B cell (primary cell): ENCODE results near the gene MYOM1. TPM values are rescaled to one million over a fixed set of nuclear protein-coding genes. Genes with fewer than 3 reads are reported as not detected.

ENCODE experiments used
- ATAC-seq: fragments of 200-7000 bp; cut with Tn5 transposase; one replicate; pipeline ENCODE4 v1.10.0; 2021; ENCODE audit warnings: low read depth, mild to moderate bottlenecking, moderate number of reproducible peaks, moderate library complexity
- CTCF ChIA-PET: fragments of 350-600 bp; sonication (Branson Sonifier 250); formaldehyde crosslinking; loops from one replicate; lab custom pipeline; 2021; ENCODE audit warnings: antibody characterized with exemption, inconsistent platforms; lab: Charles Lee
- POLR2A ChIA-PET: fragments of 350-600 bp; sonication (Branson Sonifier 250); formaldehyde crosslinking; loops from one replicate; lab custom pipeline; 2021; ENCODE audit warnings: antibody characterized with exemption; lab: Charles Lee
- DNase-seq: peaks from one replicate; pipeline ENCODE4 v3.0.0; 2013
- H2AFZ ChIP-seq: 2 replicates; pipeline ENCODE4 v1.6.1; 2012; ENCODE audit warnings: mild to moderate bottlenecking, low read depth, low read length; ENCODE audit not compliant: insufficient read depth, poor library complexity, severe bottlenecking
- H3K27ac ChIP-seq, 2 donors: 1 replicate in 1 of 2; 2 replicates in 1 of 2; pipeline ENCODE4 v1.5.1; 2012 to 2013; ENCODE audit warnings: low read length in 2 of 2, mild to moderate bottlenecking in 2 of 2, moderate library complexity in 1 of 2
- H3K27me3 ChIP-seq, 4 experiments: fragments of 200-600 bp in 1 of 4; sonication (generic) in 1 of 4; replicated peaks in 1 of 4; 1 replicate in 2 of 4; 2 replicates in 2 of 4; pipeline versions ENCODE4 v1.6.1 to v1.7.0; 2013 to 2016; ENCODE audit warnings: low read length in 3 of 4, mild to moderate bottlenecking in 2 of 4, mixed read lengths in 1 of 4, moderate library complexity in 1 of 4; ENCODE audit not compliant: insufficient read depth in 4 of 4, control insufficient read depth in 3 of 4; ENCODE audit errors: control extremely low read depth in 1 of 4
- H3K36me3 ChIP-seq, 2 experiments: replicated peaks in 1 of 2; 1 replicate in 1 of 2; 2 replicates in 1 of 2; pipeline versions ENCODE4 v1.6.1 to v1.7.1; 2013; ENCODE audit warnings: low read length in 1 of 2; ENCODE audit not compliant: insufficient read depth in 2 of 2, control insufficient read depth in 1 of 2; ENCODE audit errors: control extremely low read depth in 1 of 2, extremely low read depth in 1 of 2
- H3K4me1 ChIP-seq, 2 donors: fragments of 200-600 bp in 1 of 2; sonication (generic) in 1 of 2; 1 replicate in 1 of 2; 2 replicates in 1 of 2; pipeline versions ENCODE4 v1.5.1 to v1.6.1; 2013 to 2017; ENCODE audit warnings: low read length in 2 of 2; ENCODE audit not compliant: control insufficient read depth in 2 of 2, insufficient read depth in 2 of 2
- H3K4me2 ChIP-seq: replicated peaks from 2 replicates; pipeline ENCODE3; 2012; ENCODE audit warnings: mild to moderate bottlenecking, low read depth, low read length; ENCODE audit not compliant: poor library complexity, severe bottlenecking
- H3K4me3 ChIP-seq, 5 experiments: fragments of 200-600 bp in 1 of 5; sonication (generic) in 1 of 5; 1 replicate in 3 of 5; 2 replicates in 2 of 5; pipeline versions ENCODE4 v1.5.1 to v1.7.0; 2011 to 2016; ENCODE audit warnings: low read length in 4 of 5, mild to moderate bottlenecking in 4 of 5, low read depth in 2 of 5, control low read depth in 1 of 5, moderate library complexity in 1 of 5; ENCODE audit not compliant: insufficient read depth in 1 of 5; ENCODE audit errors: control extremely low read depth in 1 of 5, extremely low read depth in 1 of 5
- H3K79me2 ChIP-seq: fragments of 200-600 bp; sonication (generic); one replicate; pipeline ENCODE4 v1.6.0; 2016; ENCODE audit warnings: low read length; ENCODE audit not compliant: control insufficient read depth, insufficient read depth
- H3K9ac ChIP-seq: fragments of 200-600 bp; sonication (generic); 2 replicates; pipeline ENCODE4 v1.6.1; 2017; ENCODE audit warnings: mild to moderate bottlenecking, low read length, moderate library complexity
- H3K9me3 ChIP-seq, 3 donors: one replicate each; pipeline versions ENCODE4 v1.6.1 to v1.7.1; 2013; ENCODE audit warnings: low read length in 2 of 3; ENCODE audit not compliant: control insufficient read depth in 2 of 3, insufficient read depth in 1 of 3; ENCODE audit errors: control extremely low read depth in 1 of 3
- H4K20me1 ChIP-seq: 2 replicates; pipeline ENCODE4 v1.6.0; 2012; ENCODE audit warnings: mild to moderate bottlenecking, low read length; ENCODE audit not compliant: insufficient read depth, control insufficient read depth, poor library complexity, severe bottlenecking
- H3K27ac Mint-ChIP-seq: one replicate; pipeline ENCODE4 v1.8.0; 2021; ENCODE audit warnings: mixed read lengths
- H3K27me3 Mint-ChIP-seq: one replicate; pipeline ENCODE4 v1.8.0; 2021; ENCODE audit warnings: mixed read lengths
- H3K4me1 Mint-ChIP-seq: one replicate; pipeline ENCODE4 v1.8.0; 2021; ENCODE audit warnings: mixed read lengths
- H3K4me3 Mint-ChIP-seq: one replicate; pipeline ENCODE4 v1.8.0; 2021; ENCODE audit warnings: mixed read lengths
- H3K9me3 Mint-ChIP-seq: one replicate; pipeline ENCODE4 v1.8.0; 2022; ENCODE audit warnings: mixed read lengths; ENCODE audit not compliant: insufficient read depth
- CTCF ChIP-seq: fragments of 200-600 bp; IDR thresholded peaks from one replicate; pipeline ENCODE4 v1.8.0; 2022; ENCODE audit warnings: antibody characterized with exemption, mild to moderate bottlenecking
- EZH2 ChIP-seq: IDR thresholded peaks from 2 replicates; pipeline ENCODE4 v1.6.1; 2012; ENCODE audit warnings: borderline replicate concordance, low read depth, mild to moderate bottlenecking, moderate library complexity, low read length; ENCODE audit not compliant: insufficient read depth, poor library complexity, severe bottlenecking
- WGBS: methylation state at CpG from one replicate; pipeline ENCODE4 v1.1.5; 2013; ENCODE audit warnings: missing lambda C conversion rate; ENCODE audit not compliant: insufficient coverage; 5-methylcytosine and 5-hydroxymethylcytosine counted together
- intact Hi-C: fragments of 100-400 bp; cut with micrococcal nuclease; formaldehyde crosslinking; loops from one replicate; pipeline ENCODE4 v1.10.0; 2022
- polyA plus RNA-seq: library from polyadenylated mRNA; depleted of rRNA; stranded (reverse); fragments of >200 nt; gene quantifications from 2 replicates; pipeline ENCODE4 v1.2.3, GENCODE V29; 2012
- total RNA-seq, 2 donors: library from RNA; stranded (reverse); fragments of 120-200 nt in 1 of 2; gene quantifications; 1 replicate in 1 of 2; 2 replicates in 1 of 2; pipeline versions ENCODE4 v1.2.3 to v1.2.4, GENCODE V29; 2013 to 2022

Gene MYOM1
- total and polyA plus RNA-seq, 2 donors (not counting 1 experiment from before 2014, with no cell fraction given) = 1.5 to 12.8 TPM

- Mint-ChIP-seq H3K9me3 (no peaks in the 10 kb centered on the region), H3K27ac (no peak overlapping the region), H3K27me3 (no peaks in the 10 kb centered on the region), H3K4me3 (no peak overlapping the region), H3K4me1 (no peaks in the 10 kb centered on the region)
- no peaks in the 10 kb centered on the region for H4K20me1 ChIP-seq
- no peaks in the 10 kb centered on the region for H3K36me3 ChIP-seq
- H3K9me3 ChIP-seq = no peaks in the 10 kb centered on the region
- no peak for DNase-seq
- POLR2A ChIA-PET = interaction anchor here (0.5 kb wide), 1 partner anchor 22 kb away, joined by 3 read pairs; no protein-coding TSS in a partner anchor
- WGBS = 93% methylated on average over 3 of the region's 8 CpGs
- intact Hi-C loops = no loop called here
- H3K27me3 ChIP-seq = no peaks in the 10 kb centered on the region
- no peak overlapping the region for H3K9ac ChIP-seq
- H3K27ac ChIP-seq = no peak overlapping the region
- ATAC-seq = no peak
- H2AFZ ChIP-seq = no peak overlapping the region
- CTCF ChIA-PET = interaction anchor here (0.9 to 1.9 kb wide), 3 partner anchors 68 to 223 kb away, joined by 3 to 6 read pairs (median 4); no protein-coding TSS in a partner anchor
- no peak overlapping the region for H3K4me2 ChIP-seq
- H3K4me3 ChIP-seq = no peak overlapping the region
- no peaks in the 10 kb centered on the region for H3K4me1 ChIP-seq
- H3K79me2 ChIP-seq = no peaks in the 10 kb centered on the region
- no peak for TF ChIP-seq EZH2
- TF ChIP-seq CTCF = no peak
Measured at GRCh38 chr18:3219241-3219630, 532 bp downstream of the MYOM1 start.

- H3K27ac ChIP-seq = no peak overlapping the region
- no peak overlapping the region for H2AFZ ChIP-seq
- ChIA-PET POLR2A (no interaction called here), CTCF (interaction anchor here (0.9 to 1.9 kb wide), 3 partner anchors 67 to 223 kb away, joined by 3 to 6 read pairs (median 4); no protein-coding TSS in a partner anchor)
- no peak overlapping the region for H3K4me3 ChIP-seq
- no peaks in the 10 kb centered on the region for H3K4me1 Mint-ChIP-seq
- H4K20me1 ChIP-seq = no peaks in the 10 kb centered on the region
- H3K9me3 ChIP-seq = no peaks in the 10 kb centered on the region
- ATAC-seq = no peak
- intact Hi-C loops = no loop called here
- no peak overlapping the region for H3K4me2 ChIP-seq
- no peaks in the 10 kb centered on the region for H3K4me1 ChIP-seq
- DNase-seq = no peak
- H3K27me3 ChIP-seq = no peaks in the 10 kb centered on the region
- H3K4me3 Mint-ChIP-seq = no peak overlapping the region
- no CpG with 5 or more reads among the region's 2 CpGs for WGBS
- H3K9ac ChIP-seq = no peak overlapping the region
- H3K36me3 ChIP-seq = no peaks in the 10 kb centered on the region
- TF ChIP-seq CTCF (no peak), EZH2 (no peak)
- H3K9me3 Mint-ChIP-seq = no peaks in the 10 kb centered on the region
- no peaks in the 10 kb centered on the region for H3K79me2 ChIP-seq
- no peaks in the 10 kb centered on the region for H3K27me3 Mint-ChIP-seq
- H3K27ac Mint-ChIP-seq = no peak overlapping the region
Measured at GRCh38 chr18:3218819-3219218, 949 bp downstream of the MYOM1 start.
